CD4-positive, alpha-beta T cell (primary cell): Measurements from ENCODE around the gene PDZRN4. TPM values are rescaled to one million over a fixed set of nuclear protein-coding genes. Genes with fewer than 3 reads are reported as not detected.

Source experiments
- ATAC-seq: fragments of 200-7000 bp; cut with Tn5 transposase; one replicate; pipeline ENCODE4 v1.10.0; 2022; ENCODE audit warnings: mild to moderate bottlenecking; ENCODE audit not compliant: poor library complexity
- CTCF ChIA-PET: fragments of 350-600 bp; sonication (Branson Sonifier 250); formaldehyde crosslinking; loops from one replicate; lab custom pipeline; 2021; ENCODE audit warnings: antibody characterized with exemption, inconsistent platforms; lab: Charles Lee
- POLR2A ChIA-PET: fragments of 350-600 bp; sonication (Branson Sonifier 250); formaldehyde crosslinking; loops from one replicate; lab custom pipeline; 2021; ENCODE audit warnings: antibody characterized with exemption, inconsistent platforms; lab: Charles Lee
- DNase-seq, 14 experiments: peaks; one replicate each; pipeline ENCODE4 v3.0.0-alpha.2; 2013 to 2020; ENCODE audit warnings: mixed read lengths in 2 of 14
- H3K27ac ChIP-seq, 2 donors: one replicate each; pipeline versions ENCODE4 v1.5.1 to v1.7.0; 2013; ENCODE audit warnings: low read length in 2 of 2, low read depth in 1 of 2, mild to moderate bottlenecking in 1 of 2
- H3K27me3 ChIP-seq, 2 experiments: 1 replicate in 1 of 2; 2 replicates in 1 of 2; pipeline versions ENCODE4 v1.6.1 to v1.7.0; 2013; ENCODE audit warnings: low read length in 2 of 2, control low read depth in 1 of 2, mild to moderate bottlenecking in 1 of 2, moderate library complexity in 1 of 2; ENCODE audit not compliant: insufficient read depth in 2 of 2, control insufficient read depth in 1 of 2
- H3K36me3 ChIP-seq: one replicate; pipeline ENCODE4 v1.6.1; 2013; ENCODE audit warnings: low read length, control low read depth; ENCODE audit not compliant: insufficient read depth
- H3K4me1 ChIP-seq: one replicate; pipeline ENCODE4 v1.6.1; 2013; ENCODE audit warnings: low read length, control low read depth; ENCODE audit not compliant: insufficient read depth
- H3K4me3 ChIP-seq: one replicate; pipeline ENCODE4 v1.5.1; 2013; ENCODE audit warnings: mild to moderate bottlenecking, low read length, moderate library complexity
- H3K9me3 ChIP-seq, 2 experiments: 1 replicate in 1 of 2; 2 replicates in 1 of 2; pipeline versions ENCODE4 v1.6.1 to v1.7.0; 2013; ENCODE audit warnings: low read length in 2 of 2, mild to moderate bottlenecking in 2 of 2, control low read depth in 1 of 2, moderate library complexity in 1 of 2; ENCODE audit not compliant: control insufficient read depth in 1 of 2, insufficient read depth in 1 of 2
- H3K27ac Mint-ChIP-seq: one replicate; pipeline ENCODE4 v1.8.0; 2020; ENCODE audit warnings: mixed read lengths
- H3K27me3 Mint-ChIP-seq: one replicate; pipeline ENCODE4 v1.8.0; 2021; ENCODE audit warnings: mixed read lengths
- H3K36me3 Mint-ChIP-seq: one replicate; pipeline ENCODE4 v1.8.0; 2021; ENCODE audit warnings: low read depth, mixed read lengths
- H3K4me1 Mint-ChIP-seq: one replicate; pipeline ENCODE4 v1.8.0; 2021; ENCODE audit warnings: low read depth, mixed read lengths
- H3K4me3 Mint-ChIP-seq: one replicate; pipeline ENCODE4 v1.8.0; 2020; ENCODE audit warnings: mild to moderate bottlenecking, mixed read lengths
- H3K9me3 Mint-ChIP-seq: one replicate; pipeline ENCODE4 v1.8.0; 2020; ENCODE audit warnings: mixed read lengths
- CTCF ChIP-seq: fragments of 200-600 bp; IDR thresholded peaks from one replicate; pipeline ENCODE4 v1.8.0; 2022; ENCODE audit warnings: antibody characterized with exemption, mild to moderate bottlenecking
- intact Hi-C, 2 experiments: fragments of 100-400 bp; cut with DNase I in 1 of 2; cut with micrococcal nuclease in 1 of 2; formaldehyde crosslinking; loops; one replicate each; pipeline versions ENCODE4 v1.15.1 to v1.9.0; 2023 to 2025; cut with DNase I, micrococcal nuclease
- total RNA-seq, 174 experiments: library from RNA in 2 of 174; stranded (reverse) in 2 of 174; gene quantifications; one replicate each; pipeline ENCODE4 v1.2.3 and lab custom pipeline; 2021 to 2026

The PDZRN4 gene
- total RNA-seq, 2 experiments from 2014 or later = not detected

DNA sequence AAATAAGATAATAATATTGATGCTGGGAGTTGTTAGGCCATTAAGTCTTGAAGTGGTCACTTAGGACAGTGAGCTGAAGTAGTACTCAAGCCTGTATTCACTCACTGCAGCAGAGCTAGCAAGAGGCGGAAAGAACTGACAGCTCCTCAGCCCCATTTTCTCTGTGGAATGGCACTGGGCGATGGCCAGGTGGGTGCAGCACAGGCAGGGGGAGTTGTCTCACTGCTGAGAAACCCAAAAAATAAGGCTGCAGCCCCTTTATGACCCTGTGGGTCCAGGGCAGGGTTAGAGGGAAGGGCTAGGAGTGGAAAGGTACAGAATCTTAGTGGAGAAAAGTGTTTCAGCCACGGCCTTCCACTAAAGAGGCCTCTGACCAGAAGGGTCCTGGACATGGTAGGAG is 35.5 kb downstream of the PDZRN4 start:
- intact Hi-C loops = no loop called here
- Histone ChIP-seq H3K27me3 (no peaks in the 10 kb centered on the region), H3K36me3 (no peaks in the 10 kb centered on the region), H3K27ac (no peak overlapping the region), H3K4me3 (no peak overlapping the region), H3K4me1 (no peaks in the 10 kb centered on the region), H3K9me3 (peaks cover 0 to 5% of the 10 kb centered on the region in 2 experiments)
- ATAC-seq = no peak
- Mint-ChIP-seq H3K9me3 (peaks cover 3% of the 10 kb centered on the region), H3K4me3 (no peak overlapping the region), H3K4me1 (no peaks in the 10 kb centered on the region), H3K36me3 (no peaks in the 10 kb centered on the region), H3K27ac (no peak overlapping the region), H3K27me3 (no peaks in the 10 kb centered on the region)
- no peak for TF ChIP-seq CTCF
- ChIA-PET POLR2A (no interaction called here), CTCF (no interaction called here)
- DNase-seq = no peak

- Mint-ChIP-seq H3K9me3 (peaks cover 3% of the 10 kb centered on the region), H3K27me3 (no peaks in the 10 kb centered on the region), H3K27ac (no peak overlapping the region), H3K4me3 (no peak overlapping the region), H3K36me3 (no peaks in the 10 kb centered on the region), H3K4me1 (no peaks in the 10 kb centered on the region)
- TF ChIP-seq CTCF = no peak
- H3K4me1 ChIP-seq = no peaks in the 10 kb centered on the region
- H3K27ac ChIP-seq = no peak overlapping the region
- H3K9me3 ChIP-seq = peaks cover 0 to 5% of the 10 kb centered on the region in 2 experiments
- ATAC-seq = no peak
- no peak for DNase-seq
- ChIA-PET POLR2A (no interaction called here), CTCF (no interaction called here)
- intact Hi-C loops = no loop called here
- no peaks in the 10 kb centered on the region for H3K27me3 ChIP-seq
- no peak overlapping the region for H3K4me3 ChIP-seq
- no peaks in the 10 kb centered on the region for H3K36me3 ChIP-seq
Observed at GRCh38 chr12:41224066-41224465, 35.9 kb downstream of the PDZRN4 start.

GRCh38 chr12:41225179-41225578 is 37.1 kb downstream of the PDZRN4 start:
- intact Hi-C loops = no loop called here
- no peak for ATAC-seq
- Mint-ChIP-seq H3K27ac (no peak overlapping the region), H3K36me3 (no peaks in the 10 kb centered on the region), H3K27me3 (no peaks in the 10 kb centered on the region), H3K9me3 (peaks cover 3% of the 10 kb centered on the region), H3K4me1 (no peaks in the 10 kb centered on the region), H3K4me3 (no peak overlapping the region)
- no peak for TF ChIP-seq CTCF
- Histone ChIP-seq H3K27me3 (no peaks in the 10 kb centered on the region), H3K4me1 (no peaks in the 10 kb centered on the region), H3K27ac (no peak overlapping the region), H3K36me3 (no peaks in the 10 kb centered on the region), H3K4me3 (no peak overlapping the region), H3K9me3 (peaks cover 0 to 5% of the 10 kb centered on the region in 2 experiments)
- DNase-seq = no peak
- POLR2A ChIA-PET = no interaction called here
- CTCF ChIA-PET = no interaction called here
